WTC11 (cell line): ENCODE data around the gene COL12A1. TPM values are rescaled to one million over a fixed set of nuclear protein-coding genes. Genes with fewer than 3 reads are reported as not detected.
A peak's percentile ranks its signal among the peaks of the same experiment; 100 is the strongest.

ENCODE experiments used
- ATAC-seq: fragments of 200-7000 bp; cut with Tn5 transposase; 2 replicates; pipeline ENCODE4 v1.10.0; 2021; ENCODE audit warnings: mild to moderate bottlenecking, moderate library complexity
- CTCF ChIA-PET: fragments of 300-600 bp; sonication (Branson Sonifier 250); formaldehyde crosslinking; loops from one replicate; lab custom pipeline; 2021; ENCODE audit warnings: antibody characterized with exemption; lab: Charles Lee
- POLR2A ChIA-PET: fragments of 350-600 bp; sonication (Branson Sonifier 250); formaldehyde crosslinking; loops from one replicate; lab custom pipeline; 2021; ENCODE audit warnings: antibody characterized with exemption; lab: Charles Lee
- DNase-seq: peaks from one replicate; pipeline ENCODE4 v3.0.0; 2021; ENCODE audit warnings: low spot score
- H3K27ac Mint-ChIP-seq: 2 replicates; pipeline ENCODE4 v1.8.0; 2021; ENCODE audit warnings: mixed read lengths
- H3K27me3 Mint-ChIP-seq: 2 replicates; pipeline ENCODE4 v1.8.0; 2021; ENCODE audit warnings: low read depth, mild to moderate bottlenecking, moderate library complexity, mixed read lengths
- H3K36me3 Mint-ChIP-seq: 2 replicates; pipeline ENCODE4 v1.8.0; 2021; ENCODE audit warnings: mixed read lengths
- H3K4me1 Mint-ChIP-seq: 2 replicates; pipeline ENCODE4 v1.8.0; 2022; ENCODE audit warnings: mixed read lengths
- H3K4me3 Mint-ChIP-seq: 2 replicates; pipeline ENCODE4 v1.8.0; 2021; ENCODE audit warnings: mild to moderate bottlenecking, moderate library complexity, mixed read lengths
- H3K9me3 Mint-ChIP-seq: 2 replicates; pipeline ENCODE4 v1.8.0; 2021; ENCODE audit warnings: mixed read lengths
- CREB1 ChIP-seq: sonication (generic); formaldehyde crosslinking; IDR thresholded peaks from 2 replicates; pipeline ENCODE4 v1.8.0; 2023; ENCODE audit warnings: mild to moderate bottlenecking, missing genetic modification reagents
- CREM ChIP-seq: sonication (generic); formaldehyde crosslinking; IDR thresholded peaks from 2 replicates; pipeline ENCODE4 v1.8.1; 2022; ENCODE audit warnings: mild to moderate bottlenecking, missing genetic modification reagents, moderate library complexity
- ETV6 ChIP-seq: sonication (generic); formaldehyde crosslinking; IDR thresholded peaks from 2 replicates; pipeline ENCODE4 v1.8.1; 2022; ENCODE audit warnings: mild to moderate bottlenecking, missing genetic modification reagents
- FOXJ3 ChIP-seq: sonication (generic); formaldehyde crosslinking; IDR thresholded peaks from 2 replicates; pipeline ENCODE4 v1.9.0; 2021; ENCODE audit warnings: missing genetic modification reagents, mild to moderate bottlenecking, borderline replicate concordance
- JAZF1 ChIP-seq: fragments of 250-450 bp; sonication (Bioruptor Pico); IDR thresholded peaks from 2 replicates; pipeline ENCODE4 v1.9.0; 2021; ENCODE audit warnings: moderate library complexity, mild to moderate bottlenecking, inconsistent platforms
- MXD4 ChIP-seq: fragments of 250-450 bp; sonication (Bioruptor Pico); IDR thresholded peaks from 2 replicates; pipeline ENCODE4 v1.8.0; 2021; ENCODE audit warnings: mild to moderate bottlenecking, moderate library complexity, borderline replicate concordance
- MYBL2 ChIP-seq: sonication (generic); formaldehyde crosslinking; IDR thresholded peaks from 2 replicates; pipeline ENCODE4 v1.8.1; 2023; ENCODE audit warnings: mild to moderate bottlenecking, moderate library complexity, missing genetic modification reagents
- NFATC4 ChIP-seq: fragments of 250-450 bp; sonication (Bioruptor Pico); IDR thresholded peaks from 2 replicates; pipeline ENCODE4 v1.9.0; 2021; ENCODE audit warnings: mild to moderate bottlenecking
- RELA ChIP-seq: sonication (generic); formaldehyde crosslinking; IDR thresholded peaks from 2 replicates; pipeline ENCODE4 v1.8.1; 2022; ENCODE audit warnings: missing genetic modification reagents, mild to moderate bottlenecking, borderline replicate concordance
- TEAD1 ChIP-seq: sonication (generic); formaldehyde crosslinking; IDR thresholded peaks from 2 replicates; pipeline ENCODE4 v1.8.0; 2022; ENCODE audit warnings: mild to moderate bottlenecking, missing genetic modification reagents
- TP53 ChIP-seq: sonication (generic); formaldehyde crosslinking; IDR thresholded peaks from 2 replicates; pipeline ENCODE4 v1.8.1; 2023; ENCODE audit warnings: mild to moderate bottlenecking, missing genetic modification reagents
- ZNF121 ChIP-seq: sonication (generic); formaldehyde crosslinking; IDR thresholded peaks from 2 replicates; pipeline ENCODE4 v1.8.0; 2023; ENCODE audit warnings: missing genetic modification reagents
- ZNF263 ChIP-seq: sonication (generic); formaldehyde crosslinking; IDR thresholded peaks from 2 replicates; pipeline ENCODE4 v1.8.1; 2022; ENCODE audit warnings: low read depth, mild to moderate bottlenecking, moderate library complexity, missing genetic modification reagents
- ZNF396 ChIP-seq: fragments of 250-450 bp; sonication (Bioruptor Pico); IDR thresholded peaks from 2 replicates; pipeline ENCODE4 v1.8.0; 2021; ENCODE audit warnings: mild to moderate bottlenecking, moderate library complexity, borderline replicate concordance
- total RNA-seq: library from RNA; stranded (reverse); gene quantifications from 3 replicates; pipeline ENCODE4 v1.2.3, GENCODE V29; 2021
- TF ChIP-seq, protein P1 (sequence below): sonication (generic); formaldehyde crosslinking; IDR thresholded peaks from 2 replicates; pipeline ENCODE4 v1.8.0; 2022; ENCODE audit warnings: mild to moderate bottlenecking, missing genetic modification reagents
- TF ChIP-seq, protein P2 (sequence below): sonication (generic); formaldehyde crosslinking; IDR thresholded peaks from 2 replicates; pipeline ENCODE4 v1.8.0; 2022; ENCODE audit warnings: mild to moderate bottlenecking, missing genetic modification reagents
- TF ChIP-seq, protein P3 (sequence below): sonication (generic); formaldehyde crosslinking; IDR thresholded peaks from 2 replicates; pipeline ENCODE4 v1.8.1; 2022; ENCODE audit warnings: low read depth, mild to moderate bottlenecking, moderate library complexity, missing genetic modification reagents, borderline replicate concordance
- TF ChIP-seq, protein P4 (sequence below): sonication (generic); formaldehyde crosslinking; IDR thresholded peaks from 2 replicates; pipeline ENCODE4 v1.8.1; 2023; ENCODE audit warnings: mild to moderate bottlenecking, missing genetic modification reagents, moderate library complexity
- TF ChIP-seq, protein P5 (sequence below): sonication (generic); formaldehyde crosslinking; IDR thresholded peaks from 2 replicates; pipeline ENCODE4 v1.8.0; 2022; ENCODE audit warnings: mild to moderate bottlenecking, missing genetic modification reagents
- TF ChIP-seq, protein P6 (sequence below): sonication (generic); formaldehyde crosslinking; IDR thresholded peaks from 2 replicates; pipeline ENCODE4 v1.8.1; 2023; ENCODE audit warnings: mild to moderate bottlenecking, missing genetic modification reagents, borderline replicate concordance
- TF ChIP-seq, protein P7 (sequence below): fragments of 250-450 bp; sonication (Bioruptor Pico); IDR thresholded peaks from 2 replicates; pipeline ENCODE4 v1.9.0; 2021; ENCODE audit warnings: mild to moderate bottlenecking
- TF ChIP-seq, protein P8 (sequence below): fragments of 200-600 bp; IDR thresholded peaks from 2 replicates; pipeline ENCODE4 v1.8.0; 2022; ENCODE audit warnings: antibody characterized with exemption

Gene COL12A1
- total RNA-seq, 1 experiment from 2014 or later = 1.1 TPM

DNA sequence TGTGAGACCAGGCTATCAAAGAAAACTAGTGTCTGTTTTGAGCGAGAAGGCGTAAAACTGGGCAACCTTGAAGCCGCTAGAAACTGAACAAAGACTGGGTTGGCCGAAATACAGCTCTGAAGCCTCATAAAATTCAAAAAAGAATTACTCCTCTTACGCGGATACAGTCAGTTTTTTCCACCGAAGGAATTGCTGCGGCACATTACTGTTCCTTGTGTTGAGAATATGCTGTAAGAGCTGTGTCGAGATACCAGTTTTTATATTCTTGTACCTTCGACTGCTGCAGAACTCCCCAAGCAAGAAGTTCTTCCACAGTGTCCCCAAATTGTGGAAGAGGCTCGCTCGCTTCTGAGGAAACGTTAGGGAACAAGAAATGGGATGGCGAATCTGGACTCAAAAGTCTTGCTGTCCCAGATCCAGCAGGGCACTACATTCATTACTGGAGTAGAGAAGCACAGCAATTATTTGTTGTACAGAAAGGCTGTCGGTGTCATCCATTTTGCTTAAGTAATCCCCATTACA, 38.3 kb upstream of the COL12A1 start:
- H3K27ac Mint-ChIP-seq = peak overlapping the region; percentile 99
- ATAC-seq (no peak), DNase-seq (no peak)
- ChIA-PET CTCF (interaction anchor here (0.6 to 1.3 kb wide), 6 partner anchors 24 to 1472 kb away, joined by 3 to 7 read pairs (median 4); no protein-coding TSS in a partner anchor), POLR2A (interaction anchor here (0.9 to 1.3 kb wide), 3 partner anchors 9 to 250 kb away, joined by 3 to 4 read pairs (median 3); no protein-coding TSS in a partner anchor)
- peaks cover 31% of the 10 kb centered on the region for H3K4me1 Mint-ChIP-seq
- no peaks in the 10 kb centered on the region for H3K9me3 Mint-ChIP-seq
- no peaks in the 10 kb centered on the region for H3K27me3 Mint-ChIP-seq
- H3K36me3 Mint-ChIP-seq = peaks cover 28% of the 10 kb centered on the region
- peak overlapping the region; percentile 99 for H3K4me3 Mint-ChIP-seq
- TF ChIP-seq ETV6 (0 out of 2 replicates have a peak, but pooled peaks have one; percentile 49), TEAD1 (CRISPR knock-in tag) (no peak), MXD4 (CRISPR knock-in tag) (no peak), MYBL2 (CRISPR knock-in tag) (no peak), ZNF396 (CRISPR knock-in tag) (no peak), JAZF1 (CRISPR knock-in tag) (no peak)
- TF ChIP-seq, protein P1, sequence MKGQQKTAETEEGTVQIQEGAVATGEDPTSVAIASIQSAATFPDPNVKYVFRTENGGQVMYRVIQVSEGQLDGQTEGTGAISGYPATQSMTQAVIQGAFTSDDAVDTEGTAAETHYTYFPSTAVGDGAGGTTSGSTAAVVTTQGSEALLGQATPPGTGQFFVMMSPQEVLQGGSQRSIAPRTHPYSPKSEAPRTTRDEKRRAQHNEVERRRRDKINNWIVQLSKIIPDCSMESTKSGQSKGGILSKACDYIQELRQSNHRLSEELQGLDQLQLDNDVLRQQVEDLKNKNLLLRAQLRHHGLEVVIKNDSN (CRISPR knock-in tag) = 0 out of 2 replicates have a peak, but pooled peaks have one; percentile 6
- TF ChIP-seq, protein P2, sequence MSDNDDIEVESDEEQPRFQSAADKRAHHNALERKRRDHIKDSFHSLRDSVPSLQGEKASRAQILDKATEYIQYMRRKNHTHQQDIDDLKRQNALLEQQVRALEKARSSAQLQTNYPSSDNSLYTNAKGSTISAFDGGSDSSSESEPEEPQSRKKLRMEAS (CRISPR knock-in tag) = 0 out of 2 replicates have a peak, but pooled peaks have one; percentile 17
- TF ChIP-seq, all 79 proteins: peak for 3

DNA sequence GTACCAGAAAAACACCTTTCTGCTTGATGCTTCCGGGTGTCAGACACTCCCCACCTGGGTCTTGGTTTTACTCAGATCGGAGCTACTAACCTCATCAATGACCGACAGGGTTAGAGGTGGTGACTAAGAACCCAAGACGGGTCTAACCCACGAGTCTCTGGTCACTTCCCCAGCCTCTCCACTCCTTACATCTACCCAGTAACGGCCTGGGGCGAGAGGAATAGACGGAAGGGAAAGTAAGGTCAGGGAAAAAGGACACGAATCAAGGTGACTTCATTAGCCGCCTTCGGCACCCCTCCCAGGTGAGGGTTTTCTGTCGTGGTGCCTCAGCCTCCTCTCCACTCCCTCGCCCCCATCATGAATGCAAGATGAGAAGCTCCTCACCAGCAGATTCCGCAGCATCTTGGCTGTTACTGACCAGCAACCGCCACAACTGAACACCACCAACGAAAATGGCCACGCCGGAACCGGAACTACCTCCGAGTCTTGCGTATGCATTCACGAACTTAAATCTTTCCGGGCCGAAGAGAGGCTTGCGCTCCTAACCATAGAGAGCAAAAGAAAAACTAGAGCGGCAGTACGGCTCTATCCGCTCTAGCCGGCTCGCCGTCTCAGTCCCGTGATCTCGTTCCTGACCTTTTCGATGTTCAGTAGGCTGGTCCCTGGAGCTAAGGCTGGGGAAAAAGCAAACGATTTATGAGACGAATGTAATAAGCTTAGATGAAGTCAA, 37.6 kb upstream of the COL12A1 start, which contains the start of gene COX7A2:
Gene COX7A2 (minus strand): TSS at position 469 of the 730 bp plus-strand sequence. CDS start 67 bp downstream, at position 402.
- peak within 1 kb of the TSS; percentile 99 for H3K4me3 Mint-ChIP-seq
- CTCF ChIA-PET = interaction anchor here (0.6 to 1.3 kb wide), 8 partner anchors 24 to 1471 kb away, joined by 3 to 7 read pairs (median 4); partner anchors contain the start of gene COL12A1
- TF ChIP-seq RELA (no peak), TP53 (CRISPR knock-in tag) (no peak), JAZF1 (CRISPR knock-in tag) (no peak), CREB1 (CRISPR knock-in tag) (peak; percentile 28; the same call in 1 of the 2 replicates), CREM (CRISPR knock-in tag) (peak; percentile 43; the same call in 1 of the 2 replicates), FOXJ3 (CRISPR knock-in tag) (no peak), ETV6 (peak; percentile 77), ZNF263 (CRISPR knock-in tag) (no peak), ZNF121 (CRISPR knock-in tag) (no peak), NFATC4 (CRISPR knock-in tag) (no peak)
- TF ChIP-seq, protein P3, sequence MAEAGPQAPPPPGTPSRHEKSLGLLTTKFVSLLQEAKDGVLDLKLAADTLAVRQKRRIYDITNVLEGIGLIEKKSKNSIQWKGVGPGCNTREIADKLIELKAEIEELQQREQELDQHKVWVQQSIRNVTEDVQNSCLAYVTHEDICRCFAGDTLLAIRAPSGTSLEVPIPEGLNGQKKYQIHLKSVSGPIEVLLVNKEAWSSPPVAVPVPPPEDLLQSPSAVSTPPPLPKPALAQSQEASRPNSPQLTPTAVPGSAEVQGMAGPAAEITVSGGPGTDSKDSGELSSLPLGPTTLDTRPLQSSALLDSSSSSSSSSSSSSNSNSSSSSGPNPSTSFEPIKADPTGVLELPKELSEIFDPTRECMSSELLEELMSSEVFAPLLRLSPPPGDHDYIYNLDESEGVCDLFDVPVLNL (CRISPR knock-in tag) = no peak
- TF ChIP-seq, protein P4, sequence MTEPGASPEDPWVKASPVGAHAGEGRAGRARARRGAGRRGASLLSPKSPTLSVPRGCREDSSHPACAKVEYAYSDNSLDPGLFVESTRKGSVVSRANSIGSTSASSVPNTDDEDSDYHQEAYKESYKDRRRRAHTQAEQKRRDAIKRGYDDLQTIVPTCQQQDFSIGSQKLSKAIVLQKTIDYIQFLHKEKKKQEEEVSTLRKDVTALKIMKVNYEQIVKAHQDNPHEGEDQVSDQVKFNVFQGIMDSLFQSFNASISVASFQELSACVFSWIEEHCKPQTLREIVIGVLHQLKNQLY (CRISPR knock-in tag) = no peak
- TF ChIP-seq, protein P2 (CRISPR knock-in tag) = peak; percentile 79
- TF ChIP-seq, protein P5, sequence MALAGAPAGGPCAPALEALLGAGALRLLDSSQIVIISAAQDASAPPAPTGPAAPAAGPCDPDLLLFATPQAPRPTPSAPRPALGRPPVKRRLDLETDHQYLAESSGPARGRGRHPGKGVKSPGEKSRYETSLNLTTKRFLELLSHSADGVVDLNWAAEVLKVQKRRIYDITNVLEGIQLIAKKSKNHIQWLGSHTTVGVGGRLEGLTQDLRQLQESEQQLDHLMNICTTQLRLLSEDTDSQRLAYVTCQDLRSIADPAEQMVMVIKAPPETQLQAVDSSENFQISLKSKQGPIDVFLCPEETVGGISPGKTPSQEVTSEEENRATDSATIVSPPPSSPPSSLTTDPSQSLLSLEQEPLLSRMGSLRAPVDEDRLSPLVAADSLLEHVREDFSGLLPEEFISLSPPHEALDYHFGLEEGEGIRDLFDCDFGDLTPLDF (CRISPR knock-in tag) = no peak
- TF ChIP-seq, protein P6, sequence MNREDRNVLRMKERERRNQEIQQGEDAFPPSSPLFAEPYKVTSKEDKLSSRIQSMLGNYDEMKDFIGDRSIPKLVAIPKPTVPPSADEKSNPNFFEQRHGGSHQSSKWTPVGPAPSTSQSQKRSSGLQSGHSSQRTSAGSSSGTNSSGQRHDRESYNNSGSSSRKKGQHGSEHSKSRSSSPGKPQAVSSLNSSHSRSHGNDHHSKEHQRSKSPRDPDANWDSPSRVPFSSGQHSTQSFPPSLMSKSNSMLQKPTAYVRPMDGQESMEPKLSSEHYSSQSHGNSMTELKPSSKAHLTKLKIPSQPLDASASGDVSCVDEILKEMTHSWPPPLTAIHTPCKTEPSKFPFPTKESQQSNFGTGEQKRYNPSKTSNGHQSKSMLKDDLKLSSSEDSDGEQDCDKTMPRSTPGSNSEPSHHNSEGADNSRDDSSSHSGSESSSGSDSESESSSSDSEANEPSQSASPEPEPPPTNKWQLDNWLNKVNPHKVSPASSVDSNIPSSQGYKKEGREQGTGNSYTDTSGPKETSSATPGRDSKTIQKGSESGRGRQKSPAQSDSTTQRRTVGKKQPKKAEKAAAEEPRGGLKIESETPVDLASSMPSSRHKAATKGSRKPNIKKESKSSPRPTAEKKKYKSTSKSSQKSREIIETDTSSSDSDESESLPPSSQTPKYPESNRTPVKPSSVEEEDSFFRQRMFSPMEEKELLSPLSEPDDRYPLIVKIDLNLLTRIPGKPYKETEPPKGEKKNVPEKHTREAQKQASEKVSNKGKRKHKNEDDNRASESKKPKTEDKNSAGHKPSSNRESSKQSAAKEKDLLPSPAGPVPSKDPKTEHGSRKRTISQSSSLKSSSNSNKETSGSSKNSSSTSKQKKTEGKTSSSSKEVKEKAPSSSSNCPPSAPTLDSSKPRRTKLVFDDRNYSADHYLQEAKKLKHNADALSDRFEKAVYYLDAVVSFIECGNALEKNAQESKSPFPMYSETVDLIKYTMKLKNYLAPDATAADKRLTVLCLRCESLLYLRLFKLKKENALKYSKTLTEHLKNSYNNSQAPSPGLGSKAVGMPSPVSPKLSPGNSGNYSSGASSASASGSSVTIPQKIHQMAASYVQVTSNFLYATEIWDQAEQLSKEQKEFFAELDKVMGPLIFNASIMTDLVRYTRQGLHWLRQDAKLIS = no peak
- TF ChIP-seq, protein P7, sequence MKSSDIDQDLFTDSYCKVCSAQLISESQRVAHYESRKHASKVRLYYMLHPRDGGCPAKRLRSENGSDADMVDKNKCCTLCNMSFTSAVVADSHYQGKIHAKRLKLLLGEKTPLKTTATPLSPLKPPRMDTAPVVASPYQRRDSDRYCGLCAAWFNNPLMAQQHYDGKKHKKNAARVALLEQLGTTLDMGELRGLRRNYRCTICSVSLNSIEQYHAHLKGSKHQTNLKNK (CRISPR knock-in tag) = no peak
- TF ChIP-seq, protein P8, sequence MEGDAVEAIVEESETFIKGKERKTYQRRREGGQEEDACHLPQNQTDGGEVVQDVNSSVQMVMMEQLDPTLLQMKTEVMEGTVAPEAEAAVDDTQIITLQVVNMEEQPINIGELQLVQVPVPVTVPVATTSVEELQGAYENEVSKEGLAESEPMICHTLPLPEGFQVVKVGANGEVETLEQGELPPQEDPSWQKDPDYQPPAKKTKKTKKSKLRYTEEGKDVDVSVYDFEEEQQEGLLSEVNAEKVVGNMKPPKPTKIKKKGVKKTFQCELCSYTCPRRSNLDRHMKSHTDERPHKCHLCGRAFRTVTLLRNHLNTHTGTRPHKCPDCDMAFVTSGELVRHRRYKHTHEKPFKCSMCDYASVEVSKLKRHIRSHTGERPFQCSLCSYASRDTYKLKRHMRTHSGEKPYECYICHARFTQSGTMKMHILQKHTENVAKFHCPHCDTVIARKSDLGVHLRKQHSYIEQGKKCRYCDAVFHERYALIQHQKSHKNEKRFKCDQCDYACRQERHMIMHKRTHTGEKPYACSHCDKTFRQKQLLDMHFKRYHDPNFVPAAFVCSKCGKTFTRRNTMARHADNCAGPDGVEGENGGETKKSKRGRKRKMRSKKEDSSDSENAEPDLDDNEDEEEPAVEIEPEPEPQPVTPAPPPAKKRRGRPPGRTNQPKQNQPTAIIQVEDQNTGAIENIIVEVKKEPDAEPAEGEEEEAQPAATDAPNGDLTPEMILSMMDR = no peak

More for the DNA sequence above, 37.6 kb upstream of the COL12A1 start, which contains the start of gene COX7A2:
- Mint-ChIP-seq H3K27me3 (no peaks in the 10 kb centered on the region), H3K36me3 (peaks cover 33% of the 10 kb centered on the region), H3K4me1 (peaks cover 26% of the 10 kb centered on the region), H3K27ac (peak within 1 kb of the TSS; percentile 99), H3K9me3 (no peaks in the 10 kb centered on the region)
- DNase-seq = peak; percentile 80
- ATAC-seq = peak; percentile 97
- POLR2A ChIA-PET = interaction anchor here (0.7 to 1.3 kb wide), 4 partner anchors 8 to 1896 kb away, joined by 3 to 4 read pairs (median 4); no protein-coding TSS in a partner anchor
